Measurements from ENCODE around the gene UBE2E2. TPM values are rescaled to one million over a fixed set of nuclear protein-coding genes. Genes with fewer than 3 reads are reported as not detected.

Gene UBE2E2
- total RNA-seq, 1 experiment from 2014 or later = 14.7 TPM

- DNase-seq = no peak
- Histone ChIP-seq H3K4me3 (ENCODE audit: low read length) (no peak overlapping the region), H4K20me1 (ENCODE audit: insufficient read depth, low read depth, low read length) (no peaks in the 10 kb centered on the region), H3K79me2 (ENCODE audit: low read length) (no peaks in the 10 kb centered on the region), H3K4me1 (ENCODE audit: low read length) (no peaks in the 10 kb centered on the region), H3K9ac (ENCODE audit: low read length) (no peak overlapping the region), H2AFZ (ENCODE audit: low read length) (no peak overlapping the region), H3K36me3 (ENCODE audit: insufficient read depth, low read length) (no peaks in the 10 kb centered on the region), H3K9me2 (replicated peaks; ENCODE audit: insufficient read depth, low read length) (no peaks in the 10 kb centered on the region), H3K27me3 (ENCODE audit: low read length) (no peaks in the 10 kb centered on the region), H3K9me3 (ENCODE audit: low read length) (no peaks in the 10 kb centered on the region), H3K4me2 (ENCODE audit: low read depth, low read length, poor library complexity, severe bottlenecking) (no peak overlapping the region), H3K27ac (ENCODE audit: low read length) (no peak overlapping the region)
Observed at GRCh38 chr3:23588547-23588946, 385.4 kb downstream of the UBE2E2 start.

DNA sequence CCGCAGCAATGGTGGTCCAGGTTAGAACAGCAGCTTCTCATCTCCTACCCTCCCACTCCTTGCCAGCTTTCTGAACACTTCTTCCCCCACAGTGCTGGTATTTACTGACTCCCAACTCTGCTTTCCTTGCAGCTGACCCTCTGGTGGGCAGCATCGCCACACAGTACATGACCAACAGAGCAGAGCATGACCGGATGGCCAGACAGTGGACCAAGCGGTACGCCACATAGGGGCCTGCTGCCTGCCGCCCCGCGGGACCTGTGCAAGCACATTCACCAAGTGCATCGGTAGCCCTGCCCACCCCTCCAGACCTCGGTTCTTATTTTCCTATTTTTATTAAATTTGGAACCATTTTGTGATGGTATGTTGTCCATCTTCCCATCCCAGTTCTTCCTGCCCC lies 386.5 kb downstream of the UBE2E2 start:
- Histone ChIP-seq H3K4me2 (ENCODE audit: low read depth, low read length, poor library complexity, severe bottlenecking) (no peak overlapping the region), H3K36me3 (ENCODE audit: insufficient read depth, low read length) (no peaks in the 10 kb centered on the region), H3K4me1 (ENCODE audit: low read length) (no peaks in the 10 kb centered on the region), H3K9ac (ENCODE audit: low read length) (no peak overlapping the region), H2AFZ (ENCODE audit: low read length) (no peak overlapping the region), H3K27me3 (ENCODE audit: low read length) (no peaks in the 10 kb centered on the region), H3K79me2 (ENCODE audit: low read length) (no peaks in the 10 kb centered on the region), H3K4me3 (ENCODE audit: low read length) (no peak overlapping the region), H3K27ac (ENCODE audit: low read length) (no peak overlapping the region), H3K9me2 (replicated peaks; ENCODE audit: insufficient read depth, low read length) (no peaks in the 10 kb centered on the region), H4K20me1 (ENCODE audit: insufficient read depth, low read depth, low read length) (no peaks in the 10 kb centered on the region), H3K9me3 (ENCODE audit: low read length) (no peaks in the 10 kb centered on the region)
- DNase-seq = no peak

DNA sequence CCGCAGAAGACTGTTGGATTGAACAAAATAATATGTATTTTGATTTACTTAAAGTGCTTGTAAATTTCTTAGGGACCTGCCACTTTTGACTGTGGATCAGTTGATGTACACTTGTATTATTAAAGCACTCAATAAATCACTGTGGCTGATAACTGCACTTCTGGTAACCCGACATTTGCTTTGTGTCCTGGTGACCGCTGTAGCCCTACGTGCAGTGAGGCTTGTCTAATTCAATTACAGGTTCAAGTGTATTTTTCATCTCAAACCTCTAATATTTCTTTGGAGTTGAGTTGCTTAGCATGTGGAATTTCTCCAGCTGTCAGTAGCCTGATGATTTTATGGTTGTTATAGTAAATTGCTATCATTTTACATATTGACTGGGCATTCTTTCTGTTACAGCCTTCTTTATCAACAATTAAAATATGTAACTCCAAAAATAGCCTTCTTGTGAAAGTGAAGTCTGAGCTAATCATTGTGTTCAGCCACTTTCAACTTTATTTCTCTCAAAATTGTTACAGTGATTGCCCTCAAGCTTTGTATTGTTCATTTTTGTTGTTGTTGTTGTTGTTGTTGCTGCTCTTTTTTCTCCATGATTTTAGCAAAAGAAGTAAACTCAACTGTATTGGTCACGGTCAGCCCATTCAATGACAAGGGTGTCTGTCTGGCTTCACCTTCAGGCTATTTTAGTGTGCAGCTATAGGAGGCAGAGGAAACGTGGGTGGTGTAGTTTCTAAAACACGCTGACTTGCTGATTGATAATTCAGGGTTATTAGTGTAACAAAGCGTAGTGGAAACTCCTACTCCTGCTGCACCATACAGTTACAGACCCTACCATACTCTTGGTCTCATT lies 387.5 kb downstream of the UBE2E2 start:
- H3K4me3 ChIP-seq (ENCODE audit: low read length) = no peak overlapping the region
- DNase-seq = no peak

GRCh38 chr3:23591374-23591773 lies 388.2 kb downstream of the UBE2E2 start:
- Histone ChIP-seq H3K79me2 (ENCODE audit: low read length) (no peaks in the 10 kb centered on the region), H3K36me3 (ENCODE audit: insufficient read depth, low read length) (no peaks in the 10 kb centered on the region), H3K9me3 (ENCODE audit: low read length) (no peaks in the 10 kb centered on the region), H3K9ac (ENCODE audit: low read length) (no peak overlapping the region), H3K4me1 (ENCODE audit: low read length) (no peaks in the 10 kb centered on the region), H3K4me2 (ENCODE audit: low read depth, low read length, poor library complexity, severe bottlenecking) (no peak overlapping the region), H3K9me2 (replicated peaks; ENCODE audit: insufficient read depth, low read length) (no peaks in the 10 kb centered on the region), H3K4me3 (ENCODE audit: low read length) (no peak overlapping the region), H2AFZ (ENCODE audit: low read length) (no peak overlapping the region), H4K20me1 (ENCODE audit: insufficient read depth, low read depth, low read length) (no peaks in the 10 kb centered on the region), H3K27me3 (ENCODE audit: low read length) (no peaks in the 10 kb centered on the region), H3K27ac (ENCODE audit: low read length) (no peak overlapping the region)
- no peak for DNase-seq

More for the DNA sequence above, 387.5 kb downstream of the UBE2E2 start:
- Histone ChIP-seq H3K79me2 (ENCODE audit: low read length) (no peaks in the 10 kb centered on the region), H4K20me1 (ENCODE audit: insufficient read depth, low read depth, low read length) (no peaks in the 10 kb centered on the region), H3K9me2 (replicated peaks; ENCODE audit: insufficient read depth, low read length) (no peaks in the 10 kb centered on the region), H3K9me3 (ENCODE audit: low read length) (no peaks in the 10 kb centered on the region), H2AFZ (ENCODE audit: low read length) (no peak overlapping the region), H3K4me1 (ENCODE audit: low read length) (no peaks in the 10 kb centered on the region), H3K27me3 (ENCODE audit: low read length) (no peaks in the 10 kb centered on the region), H3K27ac (ENCODE audit: low read length) (no peak overlapping the region), H3K36me3 (ENCODE audit: insufficient read depth, low read length) (no peaks in the 10 kb centered on the region), H3K9ac (ENCODE audit: low read length) (no peak overlapping the region), H3K4me2 (ENCODE audit: low read depth, low read length, poor library complexity, severe bottlenecking) (no peak overlapping the region)

DNA sequence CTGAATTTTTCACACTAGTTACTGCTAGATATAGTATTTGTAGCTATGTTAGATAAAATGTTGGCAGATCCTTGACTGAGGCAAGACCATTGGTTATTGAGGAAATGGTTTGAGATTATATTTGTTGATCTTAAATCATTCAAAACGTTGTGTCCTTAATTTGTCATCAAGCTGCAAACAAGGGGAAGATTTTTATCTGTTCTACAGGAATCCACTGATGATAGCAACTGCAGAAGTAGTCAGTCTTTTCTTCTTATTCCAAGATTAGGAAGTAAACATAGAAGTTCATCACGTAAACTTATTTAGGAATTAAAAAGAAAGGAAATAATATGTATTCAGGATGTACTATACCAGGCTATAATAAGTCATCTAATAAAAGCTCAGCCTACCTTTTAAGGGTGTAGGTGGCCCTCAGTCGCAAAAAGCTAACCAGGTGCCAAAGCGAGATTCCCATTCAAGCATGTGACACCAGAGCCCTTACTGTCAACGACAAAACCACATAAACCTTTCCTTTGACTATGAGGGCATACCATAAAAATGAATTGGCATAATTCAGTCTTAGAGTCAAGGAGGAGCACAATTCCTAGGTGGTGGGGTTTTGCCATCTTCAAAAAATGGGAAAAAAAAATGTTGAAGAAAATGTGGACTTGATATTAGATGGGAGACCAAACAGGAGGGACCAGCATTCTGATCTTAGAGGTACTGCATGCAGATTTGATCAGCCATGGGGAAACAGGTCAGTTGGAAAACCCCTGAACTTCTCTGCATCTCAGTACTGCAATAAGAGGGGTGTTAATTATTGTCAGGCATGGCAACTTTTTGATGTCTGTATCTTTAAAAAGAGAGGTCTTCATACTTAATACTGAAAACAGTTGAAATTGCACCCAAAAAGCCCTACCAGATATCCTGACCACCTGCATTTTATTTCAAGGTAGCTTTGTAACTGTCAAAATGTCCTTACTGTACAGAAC lies 390.1 kb downstream of the UBE2E2 start:
- Histone ChIP-seq H3K27me3 (ENCODE audit: low read length) (no peaks in the 10 kb centered on the region), H3K27ac (ENCODE audit: low read length) (no peak overlapping the region), H3K9me2 (replicated peaks; ENCODE audit: insufficient read depth, low read length) (no peaks in the 10 kb centered on the region), H3K4me3 (ENCODE audit: low read length) (no peak overlapping the region), H3K79me2 (ENCODE audit: low read length) (no peaks in the 10 kb centered on the region), H4K20me1 (ENCODE audit: insufficient read depth, low read depth, low read length) (no peaks in the 10 kb centered on the region), H3K9ac (ENCODE audit: low read length) (no peak overlapping the region), H3K4me2 (ENCODE audit: low read depth, low read length, poor library complexity, severe bottlenecking) (no peak overlapping the region), H3K36me3 (ENCODE audit: insufficient read depth, low read length) (no peaks in the 10 kb centered on the region), H3K4me1 (ENCODE audit: low read length) (no peaks in the 10 kb centered on the region), H2AFZ (ENCODE audit: low read length) (no peak overlapping the region), H3K9me3 (ENCODE audit: low read length) (no peaks in the 10 kb centered on the region)
- no peak for DNase-seq

DNA sequence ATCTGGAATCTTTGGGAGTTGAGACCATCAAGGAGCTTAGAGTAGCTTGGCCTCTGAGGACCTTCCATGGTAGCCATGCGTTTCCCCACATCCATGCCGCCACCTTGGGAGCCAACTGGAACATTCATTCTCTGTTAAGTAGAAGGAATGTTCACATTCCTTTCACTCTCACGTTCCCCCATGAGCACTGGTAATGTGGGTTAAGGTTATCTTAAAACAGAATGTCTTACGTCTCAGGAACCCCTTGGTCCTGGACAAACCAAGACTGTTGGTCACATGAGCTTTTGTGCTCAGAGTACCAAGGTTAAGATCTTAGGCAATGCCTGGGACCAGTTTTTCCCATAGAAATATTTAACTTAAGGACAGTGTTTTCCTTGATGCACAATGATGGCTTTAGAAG lies 390.9 kb downstream of the UBE2E2 start:
- no peak overlapping the region for H3K4me2 ChIP-seq (ENCODE audit: low read depth, low read length, poor library complexity, severe bottlenecking)
- H3K4me1 ChIP-seq (ENCODE audit: low read length) = no peaks in the 10 kb centered on the region

DNA sequence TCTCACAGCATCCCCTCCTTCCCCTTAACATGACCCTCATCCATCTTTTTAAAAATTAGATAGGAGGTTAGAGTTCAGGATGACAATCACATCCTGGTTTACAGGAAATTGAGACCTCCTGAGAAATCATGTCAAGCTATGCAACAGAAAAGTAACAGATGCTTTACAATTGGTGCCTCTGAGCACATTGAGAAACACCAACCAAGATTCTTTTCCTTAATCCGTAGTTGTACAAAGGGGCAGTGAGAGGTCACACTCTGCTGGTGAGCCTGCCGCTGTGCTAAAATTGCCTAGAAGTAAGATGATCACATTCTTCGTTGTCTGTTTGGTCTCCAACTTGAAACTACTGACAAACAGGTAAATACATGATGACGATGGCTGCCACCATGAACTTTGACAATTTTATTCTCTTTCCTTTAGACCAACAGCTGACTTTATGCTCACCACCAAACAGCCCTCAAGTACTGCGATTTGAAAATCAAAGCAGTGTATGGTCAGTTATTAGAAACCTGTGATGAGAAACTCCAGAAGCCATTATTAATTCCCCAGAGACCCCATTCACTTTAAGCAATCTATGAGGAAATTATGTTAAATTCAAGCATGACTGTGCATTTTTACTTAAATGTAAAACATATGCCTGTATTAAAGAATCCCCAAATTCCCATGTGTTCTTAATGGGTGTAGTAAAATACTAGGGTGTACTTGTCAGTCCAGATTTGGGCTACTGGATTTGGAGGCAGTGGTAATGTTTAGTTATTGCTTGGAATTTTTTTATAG lies 392.0 kb downstream of the UBE2E2 start:
- Histone ChIP-seq H3K4me2 (ENCODE audit: low read depth, low read length, poor library complexity, severe bottlenecking) (no peak overlapping the region), H3K4me1 (ENCODE audit: low read length) (no peaks in the 10 kb centered on the region), H4K20me1 (ENCODE audit: insufficient read depth, low read depth, low read length) (no peaks in the 10 kb centered on the region), H3K79me2 (ENCODE audit: low read length) (no peaks in the 10 kb centered on the region), H2AFZ (ENCODE audit: low read length) (no peak overlapping the region), H3K9me3 (ENCODE audit: low read length) (no peaks in the 10 kb centered on the region), H3K27me3 (ENCODE audit: low read length) (no peaks in the 10 kb centered on the region), H3K4me3 (ENCODE audit: low read length) (no peak overlapping the region), H3K9me2 (replicated peaks; ENCODE audit: insufficient read depth, low read length) (no peaks in the 10 kb centered on the region), H3K9ac (ENCODE audit: low read length) (no peak overlapping the region), H3K27ac (ENCODE audit: low read length) (no peak overlapping the region), H3K36me3 (ENCODE audit: insufficient read depth, low read length) (no peaks in the 10 kb centered on the region)
- DNase-seq = no peak

More for the DNA sequence above, 390.9 kb downstream of the UBE2E2 start:
- no peak overlapping the region for H3K9ac ChIP-seq (ENCODE audit: low read length)
- H3K9me2 ChIP-seq (replicated peaks; ENCODE audit: insufficient read depth, low read length) = no peaks in the 10 kb centered on the region
- H3K27ac ChIP-seq (ENCODE audit: low read length) = no peak overlapping the region
- H2AFZ ChIP-seq (ENCODE audit: low read length) = no peak overlapping the region
- no peak overlapping the region for H3K4me3 ChIP-seq (ENCODE audit: low read length)
- no peaks in the 10 kb centered on the region for H3K36me3 ChIP-seq (ENCODE audit: insufficient read depth, low read length)
- no peak for DNase-seq
- H3K79me2 ChIP-seq (ENCODE audit: low read length) = no peaks in the 10 kb centered on the region
- no peaks in the 10 kb centered on the region for H3K9me3 ChIP-seq (ENCODE audit: low read length)
- H4K20me1 ChIP-seq (ENCODE audit: insufficient read depth, low read depth, low read length) = no peaks in the 10 kb centered on the region
- H3K27me3 ChIP-seq (ENCODE audit: low read length) = no peaks in the 10 kb centered on the region
